ENCODE data around the gene CSAD. TPM values are rescaled to one million over a fixed set of nuclear protein-coding genes. Genes with fewer than 3 reads are reported as not detected.
"Not testable (repeated sequence)": the region's sequence is repeated elsewhere in the genome, so short reads cannot be mapped to it uniquely, and the experiment has no call there.

Gene CSAD
- total RNA-seq, 1 experiment from 2014 or later, result 2.5 TPM

GRCh38 chr12:53173085-53173715 lies 7.5 kb downstream of the CSAD start:
- H3K27ac ChIP-seq, result no peak overlapping the region
- 0 out of 2 replicates have a peak, but pooled peaks cover 3% of the 10 kb centered on the region for H3K4me1 ChIP-seq (replicated peaks)
- no peaks in the 10 kb centered on the region for H3K36me3 ChIP-seq
- no peak overlapping the region for H3K4me3 ChIP-seq
- H3K27me3 ChIP-seq (replicated peaks), result no peaks in the 10 kb centered on the region
- no peaks in the 10 kb centered on the region for H3K9me3 ChIP-seq (replicated peaks)
- DNase-seq (ENCODE audit: low read depth in 1 of 2, low spot score in 2 of 2), result no peak

- H3K27ac ChIP-seq, result no peak overlapping the region
- H3K4me1 ChIP-seq (replicated peaks), result 0 out of 2 replicates have a peak, but pooled peaks cover 3% of the 10 kb centered on the region
- H3K36me3 ChIP-seq, result no peaks in the 10 kb centered on the region
These were observed 8.4 kb downstream of the CSAD start for GRCh38 chr12:53172352-53172751.

GRCh38 chr12:53171725-53172329 lies 8.9 kb downstream of the CSAD start:
- Histone ChIP-seq H3K36me3 (no peaks in the 10 kb centered on the region), H3K27me3 (replicated peaks) (no peaks in the 10 kb centered on the region), H3K27ac (no peak overlapping the region), H3K9me3 (replicated peaks) (no peaks in the 10 kb centered on the region), H3K4me1 (replicated peaks) (peaks cover 4% of the 10 kb centered on the region; the same call in 1 of the 2 replicates), H3K4me3 (no peak overlapping the region)
- DNase-seq (ENCODE audit: low read depth in 1 of 2, low spot score in 2 of 2), result no peak

More at GRCh38 chr12:53172352-53172751, 8.4 kb downstream of the CSAD start:
- no peaks in the 10 kb centered on the region for H3K27me3 ChIP-seq (replicated peaks)
- no peak for DNase-seq (ENCODE audit: low read depth in 1 of 2, low spot score in 2 of 2)
- no peak overlapping the region for H3K4me3 ChIP-seq
- no peaks in the 10 kb centered on the region for H3K9me3 ChIP-seq (replicated peaks)

GRCh38 chr12:53170876-53171724 lies 9.6 kb downstream of the CSAD start:
- no peak for DNase-seq (ENCODE audit: low read depth in 1 of 2, low spot score in 2 of 2)

GRCh38 chr12:53170215-53170614 lies 10.5 kb downstream of the CSAD start:
- Histone ChIP-seq H3K36me3 (no peaks in the 10 kb centered on the region), H3K9me3 (replicated peaks) (no peaks in the 10 kb centered on the region), H3K27ac (no peak overlapping the region), H3K27me3 (replicated peaks) (no peaks in the 10 kb centered on the region), H3K4me1 (replicated peaks) (peaks cover 5% of the 10 kb centered on the region; the same call in 1 of the 2 replicates), H3K4me3 (no peak overlapping the region)
- no peak for DNase-seq (ENCODE audit: low read depth in 1 of 2, low spot score in 2 of 2)

More at GRCh38 chr12:53170876-53171724, 9.6 kb downstream of the CSAD start:
- H3K9me3 ChIP-seq (replicated peaks), result no peaks in the 10 kb centered on the region
- H3K4me1 ChIP-seq (replicated peaks), result peaks cover 7% of the 10 kb centered on the region; the same call in 1 of the 2 replicates
- no peak overlapping the region for H3K27ac ChIP-seq
- no peaks in the 10 kb centered on the region for H3K36me3 ChIP-seq
- H3K4me3 ChIP-seq, result no peak overlapping the region
- H3K27me3 ChIP-seq (replicated peaks), result no peaks in the 10 kb centered on the region

- no peaks in the 10 kb centered on the region for H3K9me3 ChIP-seq (replicated peaks)
- peaks cover 3% of the 10 kb centered on the region; the same call in 1 of the 2 replicates for H3K4me1 ChIP-seq (replicated peaks)
- no peak overlapping the region for H3K4me3 ChIP-seq
- no peaks in the 10 kb centered on the region for H3K27me3 ChIP-seq (replicated peaks)
- no peaks in the 10 kb centered on the region for H3K36me3 ChIP-seq
- no peak for DNase-seq (ENCODE audit: low read depth in 1 of 2, low spot score in 2 of 2)
- H3K27ac ChIP-seq, result no peak overlapping the region
These were observed 11.1 kb downstream of the CSAD start for GRCh38 chr12:53169644-53170043.

GRCh38 chr12:53166837-53167236 lies 13.9 kb downstream of the CSAD start:
- Histone ChIP-seq H3K4me1 (replicated peaks) (peaks cover 3% of the 10 kb centered on the region; the same call in 1 of the 2 replicates), H3K27ac (no peak overlapping the region), H3K36me3 (no peaks in the 10 kb centered on the region), H3K4me3 (no peak overlapping the region), H3K9me3 (replicated peaks) (no peaks in the 10 kb centered on the region), H3K27me3 (replicated peaks) (no peaks in the 10 kb centered on the region)
- no peak for DNase-seq (ENCODE audit: low read depth in 1 of 2, low spot score in 2 of 2)

GRCh38 chr12:53163008-53163407 lies 17.7 kb downstream of the CSAD start:
- not testable (repeated sequence) for H3K36me3 ChIP-seq; H3K27me3 ChIP-seq (replicated peaks); H3K4me3 ChIP-seq; H3K9me3 ChIP-seq (replicated peaks); DNase-seq (ENCODE audit: low read depth in 1 of 2, low spot score in 2 of 2); H3K4me1 ChIP-seq (replicated peaks); H3K27ac ChIP-seq

- Histone ChIP-seq H3K27ac (no peak overlapping the region), H3K9me3 (replicated peaks) (no peaks in the 10 kb centered on the region), H3K4me1 (replicated peaks) (no peaks in the 10 kb centered on the region), H3K27me3 (replicated peaks) (no peaks in the 10 kb centered on the region), H3K36me3 (no peaks in the 10 kb centered on the region), H3K4me3 (no peak overlapping the region)
- DNase-seq (ENCODE audit: low read depth in 1 of 2, low spot score in 2 of 2), result no peak
These were observed 19.4 kb downstream of the CSAD start for GRCh38 chr12:53161119-53161911.

GRCh38 chr12:53160673-53161072 lies 20.1 kb downstream of the CSAD start:
- no peak for DNase-seq (ENCODE audit: low read depth in 1 of 2, low spot score in 2 of 2)
- Histone ChIP-seq H3K4me3 (no peak overlapping the region), H3K4me1 (replicated peaks) (no peaks in the 10 kb centered on the region), H3K9me3 (replicated peaks) (no peaks in the 10 kb centered on the region), H3K27me3 (replicated peaks) (no peaks in the 10 kb centered on the region), H3K36me3 (no peaks in the 10 kb centered on the region), H3K27ac (no peak overlapping the region)

- Histone ChIP-seq H3K27me3 (replicated peaks) (no peaks in the 10 kb centered on the region), H3K4me1 (replicated peaks) (no peaks in the 10 kb centered on the region; the same call in 1 of the 2 replicates), H3K27ac (no peak overlapping the region), H3K36me3 (no peaks in the 10 kb centered on the region), H3K9me3 (replicated peaks) (no peaks in the 10 kb centered on the region), H3K4me3 (no peak overlapping the region)
- DNase-seq (ENCODE audit: low read depth in 1 of 2, low spot score in 2 of 2), result no peak
These were observed 20.7 kb downstream of the CSAD start for GRCh38 chr12:53160000-53160399.

GRCh38 chr12:53159195-53159839 lies 21.4 kb downstream of the CSAD start:
- Histone ChIP-seq H3K9me3 (replicated peaks) (no peaks in the 10 kb centered on the region), H3K27me3 (replicated peaks) (no peaks in the 10 kb centered on the region), H3K4me1 (replicated peaks) (no peaks in the 10 kb centered on the region; the same call in 1 of the 2 replicates), H3K27ac (no peak overlapping the region), H3K4me3 (no peak overlapping the region), H3K36me3 (no peaks in the 10 kb centered on the region)
- peak; percentile 63 to 78 for DNase-seq (ENCODE audit: low read depth in 1 of 2, low spot score in 2 of 2)

GRCh38 chr12:53152390-53152789 lies 28.3 kb downstream of the CSAD start:
- Histone ChIP-seq H3K27ac (no peak overlapping the region), H3K27me3 (replicated peaks) (no peaks in the 10 kb centered on the region), H3K4me3 (no peak overlapping the region)

More at GRCh38 chr12:53152390-53152789, 28.3 kb downstream of the CSAD start:
- no peaks in the 10 kb centered on the region for H3K9me3 ChIP-seq (replicated peaks)
- no peaks in the 10 kb centered on the region for H3K36me3 ChIP-seq
- H3K4me1 ChIP-seq (replicated peaks), result no peaks in the 10 kb centered on the region; the same call in 1 of the 2 replicates
- DNase-seq (ENCODE audit: low read depth in 1 of 2, low spot score in 2 of 2), result no peak

All from SJSA1 (cell line).